Astrocyte (in vitro differentiated cells and primary cell): ENCODE data around the gene EMP1. TPM values are rescaled to one million over a fixed set of nuclear protein-coding genes. Genes with fewer than 3 reads are reported as not detected.
A peak's percentile ranks its signal among the peaks of the same experiment; 100 is the strongest.

ENCODE experiments used
- DNase-seq: peaks from one replicate; pipeline ENCODE4 v3.0.0-alpha.2; 2010; ENCODE audit warnings: low read depth
- FAIRE-seq: peaks from 2 replicates; lab custom pipeline; 2011; peaks lifted over from hg19 to GRCh38; lab: Jason Lieb, UNC
- H2AFZ ChIP-seq: 2 replicates; pipeline ENCODE4 v1.6.0; 2012; ENCODE audit warnings: low read depth, low read length, inconsistent platforms
- H3K27ac ChIP-seq: 2 replicates; pipeline ENCODE4 v1.5.1; 2011; ENCODE audit warnings: low read depth, low read length, inconsistent platforms
- H3K27me3 ChIP-seq: 2 replicates; pipeline ENCODE4 v1.6.0; 2011; ENCODE audit warnings: low read length, inconsistent platforms; ENCODE audit not compliant: insufficient read depth
- H3K36me3 ChIP-seq: 2 replicates; pipeline ENCODE4 v1.5.1; 2011; ENCODE audit warnings: low read length, inconsistent platforms; ENCODE audit not compliant: insufficient read depth
- H3K4me1 ChIP-seq: 2 replicates; pipeline ENCODE4 v1.5.1; 2011; ENCODE audit warnings: low read length, inconsistent platforms; ENCODE audit not compliant: insufficient read depth
- H3K4me2 ChIP-seq: 2 replicates; pipeline ENCODE4 v1.6.0; 2012; ENCODE audit warnings: low read length, inconsistent platforms
- H3K4me3 ChIP-seq: 2 replicates; pipeline ENCODE4 v1.5.1; 2011; ENCODE audit warnings: low read depth, mild to moderate bottlenecking, low read length, inconsistent platforms; ENCODE audit not compliant: insufficient read depth
- H3K79me2 ChIP-seq: 2 replicates; pipeline ENCODE4 v1.6.0; 2012; ENCODE audit warnings: mild to moderate bottlenecking, low read length, inconsistent platforms; ENCODE audit not compliant: insufficient read depth
- H3K9ac ChIP-seq: 2 replicates; pipeline ENCODE4 v1.6.0; 2012; ENCODE audit warnings: mild to moderate bottlenecking, low read length, inconsistent platforms
- H3K9me3 ChIP-seq: 2 replicates; pipeline ENCODE4 v1.5.1; 2012; ENCODE audit warnings: low read depth, mild to moderate bottlenecking, low read length, inconsistent platforms; ENCODE audit not compliant: insufficient read depth
- H4K20me1 ChIP-seq: 2 replicates; pipeline ENCODE4 v1.6.0; 2012; ENCODE audit warnings: low read length, inconsistent platforms; ENCODE audit not compliant: insufficient read depth
- H3K27ac Mint-ChIP-seq: one replicate; pipeline ENCODE4 v1.8.0; 2021; ENCODE audit warnings: mild to moderate bottlenecking, mixed read lengths; ENCODE audit not compliant: unreplicated experiment
- H3K27me3 Mint-ChIP-seq: one replicate; pipeline ENCODE4 v1.8.0; 2021; ENCODE audit warnings: low read depth, mixed read lengths; ENCODE audit not compliant: unreplicated experiment
- H3K36me3 Mint-ChIP-seq: one replicate; pipeline ENCODE4 v1.8.0; 2021; ENCODE audit warnings: low read depth, mixed read lengths; ENCODE audit not compliant: unreplicated experiment
- H3K4me1 Mint-ChIP-seq: one replicate; pipeline ENCODE4 v1.8.0; 2021; ENCODE audit warnings: low read depth, mixed read lengths; ENCODE audit not compliant: unreplicated experiment
- H3K4me3 Mint-ChIP-seq: one replicate; pipeline ENCODE4 v1.8.0; 2021; ENCODE audit warnings: mild to moderate bottlenecking, moderate library complexity, mixed read lengths; ENCODE audit not compliant: unreplicated experiment
- H3K9me3 Mint-ChIP-seq: one replicate; pipeline ENCODE4 v1.8.0; 2021; ENCODE audit warnings: mild to moderate bottlenecking, mixed read lengths; ENCODE audit not compliant: unreplicated experiment
- CTCF ChIP-seq: IDR thresholded peaks from 2 replicates; pipeline ENCODE4 v1.5.1; 2011; ENCODE audit warnings: low read depth, mild to moderate bottlenecking, inconsistent platforms, low read length, moderate library complexity; ENCODE audit not compliant: insufficient read depth
- EZH2 ChIP-seq: IDR thresholded peaks from 2 replicates; pipeline ENCODE4 v1.6.1; 2012; ENCODE audit warnings: mild to moderate bottlenecking, low read length, inconsistent platforms; ENCODE audit not compliant: insufficient read depth
- total RNA-seq: library from RNA; stranded (reverse); gene quantifications from 2 replicates; pipeline ENCODE4 v1.2.1, GENCODE V29; 2021

Gene EMP1
- total RNA-seq, 1 donor from 2014 or later, result 71.7 TPM

DNA sequence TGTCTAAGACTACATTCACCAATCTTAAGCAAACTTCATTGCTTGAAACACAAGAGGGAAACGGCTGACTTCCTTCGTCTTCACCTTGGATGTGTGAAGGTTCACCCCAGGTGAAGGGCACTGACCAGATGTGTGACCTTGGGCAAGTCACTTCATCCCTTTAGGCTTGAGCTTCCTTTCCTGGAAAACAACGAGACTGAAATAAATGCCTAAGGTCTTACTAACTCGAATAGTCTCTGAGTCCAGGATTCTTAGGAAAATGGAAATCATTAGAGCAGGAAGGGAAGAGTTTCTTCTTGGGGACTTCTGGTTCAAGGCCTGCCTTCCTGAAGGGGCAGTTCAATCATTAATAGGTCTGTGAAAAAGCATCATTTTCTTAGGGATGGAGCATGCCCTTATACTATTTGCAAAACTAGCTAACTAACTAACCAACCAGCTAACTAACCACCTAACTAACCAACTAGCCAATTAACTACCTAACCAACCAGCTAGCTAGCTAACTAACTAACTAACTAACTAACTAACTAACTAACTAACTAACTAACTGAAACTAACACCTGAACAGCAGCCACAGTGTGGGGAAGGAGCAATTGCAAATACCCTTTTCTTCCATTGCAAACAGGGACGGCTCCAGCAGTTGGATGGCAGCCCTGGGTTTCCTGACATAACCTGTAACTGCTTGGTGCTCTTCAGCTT lies 31.5 kb upstream of the EMP1 start:
- H3K27ac Mint-ChIP-seq, result no peak overlapping the region
- H3K27me3 ChIP-seq, result no peaks in the 10 kb centered on the region
- H3K27me3 Mint-ChIP-seq, result no peaks in the 10 kb centered on the region
- no peaks in the 10 kb centered on the region for H3K36me3 ChIP-seq
- no peaks in the 10 kb centered on the region for H3K9me3 ChIP-seq
- H3K4me1 Mint-ChIP-seq, result peaks cover under 1% of the 10 kb centered on the region
- no peaks in the 10 kb centered on the region for H4K20me1 ChIP-seq
- peaks cover 3% of the 10 kb centered on the region for H3K9me3 Mint-ChIP-seq
- H3K4me3 Mint-ChIP-seq, result no peak overlapping the region
- TF ChIP-seq CTCF, result no peak
- no peak for TF ChIP-seq EZH2
- no peak overlapping the region for H3K27ac ChIP-seq
- peak overlapping the region; percentile 29 for H2AFZ ChIP-seq
- H3K9ac ChIP-seq, result no peak overlapping the region
- FAIRE-seq, result peak; percentile 73
- peak overlapping the region; percentile 31 for H3K4me2 ChIP-seq
- H3K4me3 ChIP-seq, result no peak overlapping the region
- peaks cover 10% of the 10 kb centered on the region for H3K4me1 ChIP-seq
- H3K36me3 Mint-ChIP-seq, result no peaks in the 10 kb centered on the region
- DNase-seq, result no peak
- H3K79me2 ChIP-seq, result no peaks in the 10 kb centered on the region

DNA sequence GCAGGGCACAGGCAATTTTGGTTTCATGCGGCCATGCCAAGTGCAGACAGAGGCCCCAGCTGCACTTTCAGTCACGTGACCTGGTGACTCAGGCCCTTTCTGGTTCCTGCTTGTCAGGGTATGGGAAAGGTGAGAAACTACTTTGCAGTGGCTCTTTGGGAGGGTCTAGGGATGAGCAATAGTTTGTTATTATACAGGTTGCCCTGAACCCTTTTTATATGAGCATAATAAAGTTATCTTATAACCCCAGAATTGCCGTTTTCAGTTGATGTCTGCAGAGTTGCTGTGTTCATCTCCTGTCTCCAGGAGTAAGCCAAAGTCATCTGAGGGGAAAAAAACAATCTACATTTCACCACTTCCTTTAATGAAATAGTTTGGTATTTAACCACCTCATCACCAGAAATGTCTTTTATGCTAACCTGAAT lies 30.9 kb upstream of the EMP1 start:
- H3K4me3 ChIP-seq, result no peak overlapping the region
- H3K27ac Mint-ChIP-seq, result no peak overlapping the region
- H2AFZ ChIP-seq, result peak overlapping the region; percentile 29
- peak overlapping the region; percentile 31 for H3K4me2 ChIP-seq
- peaks cover 10% of the 10 kb centered on the region for H3K4me1 ChIP-seq
- no peaks in the 10 kb centered on the region for H3K36me3 Mint-ChIP-seq
- H3K27me3 Mint-ChIP-seq, result no peaks in the 10 kb centered on the region
- no peak for TF ChIP-seq CTCF
- TF ChIP-seq EZH2, result no peak
- H3K27ac ChIP-seq, result no peak overlapping the region
- peaks cover 5% of the 10 kb centered on the region for H3K4me1 Mint-ChIP-seq
- H3K79me2 ChIP-seq, result no peaks in the 10 kb centered on the region
- H3K9me3 Mint-ChIP-seq, result peaks cover 3% of the 10 kb centered on the region
- H3K9ac ChIP-seq, result no peak overlapping the region
- H3K9me3 ChIP-seq, result no peaks in the 10 kb centered on the region
- no peaks in the 10 kb centered on the region for H3K27me3 ChIP-seq
- H4K20me1 ChIP-seq, result no peaks in the 10 kb centered on the region
- no peak overlapping the region for H3K4me3 Mint-ChIP-seq
- DNase-seq, result peak; percentile 73
- FAIRE-seq, result peak; percentile 82
- H3K36me3 ChIP-seq, result no peaks in the 10 kb centered on the region

- no peak overlapping the region for H3K27ac ChIP-seq
- no peaks in the 10 kb centered on the region for H3K9me3 ChIP-seq
- no peak overlapping the region for H2AFZ ChIP-seq
- Mint-ChIP-seq H3K27ac (no peak overlapping the region), H3K4me3 (no peak overlapping the region), H3K4me1 (peaks cover 20% of the 10 kb centered on the region), H3K36me3 (no peaks in the 10 kb centered on the region), H3K9me3 (peaks cover 3% of the 10 kb centered on the region), H3K27me3 (no peaks in the 10 kb centered on the region)
- H3K4me2 ChIP-seq, result peak overlapping the region; percentile 1
- H3K9ac ChIP-seq, result no peak overlapping the region
- no peaks in the 10 kb centered on the region for H3K36me3 ChIP-seq
- H3K4me3 ChIP-seq, result no peak overlapping the region
- peaks cover 21% of the 10 kb centered on the region for H3K4me1 ChIP-seq
- no peaks in the 10 kb centered on the region for H3K79me2 ChIP-seq
- TF ChIP-seq CTCF (no peak), EZH2 (no peak)
- FAIRE-seq, result no peak
- no peaks in the 10 kb centered on the region for H3K27me3 ChIP-seq
- no peak for DNase-seq
- H4K20me1 ChIP-seq, result no peaks in the 10 kb centered on the region
These were observed 29.3 kb upstream of the EMP1 start for GRCh38 chr12:13167226-13167625.
